Left forelimb (tissue), 1 donor: Measurements from ENCODE around the gene ZNF385B.

Experiments
- DNase-seq: peaks from one replicate; pipeline ENCODE4 v3.0.0-alpha.2; 2018; ENCODE audit warnings: low spot score

Gene ZNF385B

GRCh38 chr2:179550214-179550613 lies 311.2 kb downstream of the ZNF385B start:
- DNase-seq, result no peak

DNA sequence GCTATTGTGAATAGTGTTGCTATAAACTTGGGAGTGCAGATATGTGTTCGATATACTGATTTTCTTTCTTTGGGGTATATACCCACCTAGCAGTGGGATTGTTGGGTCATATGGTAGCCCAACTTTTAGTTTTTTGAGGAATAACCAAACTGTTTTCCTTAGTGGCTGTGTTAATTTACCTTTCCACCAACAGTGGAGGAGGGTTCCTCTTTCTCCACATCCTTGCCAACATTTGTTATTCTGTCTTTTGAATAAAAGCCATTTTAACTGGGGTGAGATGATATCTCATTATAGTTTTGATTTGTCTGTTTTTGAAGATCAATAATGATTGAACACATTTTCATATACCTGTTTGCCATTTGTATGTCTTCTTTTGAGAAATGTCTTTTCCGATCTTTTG lies 314.8 kb downstream of the ZNF385B start:
- DNase-seq, result no peak

DNA sequence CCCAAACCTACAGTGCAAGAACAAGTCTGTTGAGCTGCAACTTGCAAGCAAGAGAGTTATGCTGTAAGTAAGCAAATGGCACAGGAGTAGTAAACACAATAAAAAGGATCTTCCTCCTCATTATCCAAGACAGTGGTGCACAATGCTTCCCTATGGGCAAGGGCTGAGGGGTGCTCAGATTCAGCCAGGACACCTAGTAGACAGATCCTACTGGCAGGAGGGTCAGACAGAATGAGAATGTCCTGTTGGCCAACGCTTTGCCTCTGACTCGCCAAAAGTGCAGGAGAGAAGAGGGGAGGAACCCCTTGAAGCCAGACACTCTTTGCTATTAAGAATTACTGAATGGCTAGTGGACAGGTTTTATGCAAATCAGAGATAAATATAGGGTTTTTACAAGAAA lies 316.4 kb downstream of the ZNF385B start:
- no peak for DNase-seq

GRCh38 chr2:179543361-179543901 lies 318.0 kb downstream of the ZNF385B start:
- no peak for DNase-seq

GRCh38 chr2:179541586-179541985 lies 319.8 kb downstream of the ZNF385B start:
- no peak for DNase-seq

DNA sequence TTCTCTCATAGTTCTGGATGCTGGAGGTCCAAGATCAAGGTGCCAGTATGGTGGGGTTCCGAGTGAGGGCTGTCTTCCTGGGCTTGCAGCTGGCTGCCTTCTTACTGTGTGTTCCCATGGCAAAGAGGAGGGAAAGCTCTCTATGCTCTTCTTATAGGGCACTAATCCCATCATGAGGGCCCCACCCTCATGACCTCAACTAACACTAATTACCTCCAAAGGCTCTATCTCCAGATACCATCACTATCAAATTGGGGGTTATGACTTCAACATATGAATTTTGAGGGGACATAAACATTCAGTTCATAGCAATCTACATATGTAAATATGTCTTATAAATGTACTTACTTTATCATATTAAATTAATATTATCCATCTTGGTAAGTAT lies 322.3 kb downstream of the ZNF385B start:
- no peak for DNase-seq

DNA sequence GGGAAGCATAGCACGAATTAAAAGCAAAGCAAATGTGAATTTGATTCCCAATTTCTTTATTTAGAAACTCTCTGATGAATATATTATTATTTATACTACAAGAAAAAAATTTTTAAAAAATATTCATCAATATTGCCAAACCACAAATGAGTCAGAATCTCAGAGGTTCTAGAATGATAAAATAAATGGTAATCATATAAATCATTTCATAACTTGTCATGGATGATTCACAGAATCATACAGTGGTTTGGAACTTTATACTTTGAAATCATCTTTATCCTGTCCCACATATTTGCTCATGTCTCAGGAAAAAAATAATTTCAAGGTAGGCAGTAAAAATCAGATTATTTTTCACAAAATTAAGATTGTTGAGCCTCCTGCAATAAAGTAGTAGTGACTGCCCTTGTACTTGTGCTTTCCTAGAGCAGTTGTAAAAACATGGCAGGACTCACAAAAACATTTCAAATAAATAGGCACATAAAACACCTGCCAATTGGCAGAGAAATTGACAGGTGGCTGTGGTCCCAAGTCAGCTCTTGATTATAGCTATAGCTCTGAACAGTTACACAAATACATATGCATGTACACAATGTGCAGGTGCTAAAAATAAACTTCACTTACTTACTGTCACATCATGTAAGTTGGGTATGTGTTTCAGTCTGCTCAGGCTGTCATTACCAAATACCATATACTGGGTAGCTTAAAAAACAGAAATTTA lies 322.8 kb downstream of the ZNF385B start:
- no peak for DNase-seq

DNA sequence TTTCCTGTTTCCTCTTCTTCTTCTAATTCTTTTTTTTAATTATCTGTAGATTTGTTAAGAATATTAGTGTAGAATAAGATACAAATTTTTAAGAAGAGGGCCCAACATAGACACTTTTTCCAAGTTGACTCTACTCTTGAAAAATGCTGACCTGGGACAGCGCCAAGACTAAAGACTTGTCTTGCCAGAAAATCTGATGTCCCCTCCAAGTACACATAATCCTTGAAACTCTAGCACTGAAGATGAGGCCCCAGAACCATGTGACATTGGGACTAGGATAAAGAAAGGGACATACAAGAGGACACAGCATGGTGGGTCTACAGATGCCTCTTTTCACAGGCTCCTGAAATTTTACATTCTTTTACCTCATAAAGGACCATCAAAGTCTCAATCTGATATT lies 325.2 kb downstream of the ZNF385B start:
- DNase-seq, result no peak

DNA sequence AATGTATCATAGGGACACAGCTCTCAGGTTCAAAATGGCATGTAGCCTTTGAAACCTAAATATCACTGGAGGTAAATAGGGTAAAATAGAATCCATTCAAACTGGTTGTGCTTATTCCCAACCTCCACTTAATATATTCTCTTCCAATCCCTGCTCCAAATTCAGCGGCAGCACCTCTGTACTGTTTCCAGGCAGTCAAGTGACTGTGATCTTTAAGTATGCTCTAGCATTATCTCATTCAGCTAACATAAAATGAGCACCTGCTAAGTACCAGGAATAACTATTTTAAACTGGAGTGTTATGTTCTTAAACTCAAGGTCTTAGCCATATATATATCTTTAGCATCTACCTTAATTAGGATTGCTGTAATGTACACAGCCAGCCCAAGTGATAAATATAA lies 327.5 kb downstream of the ZNF385B start:
- DNase-seq, result no peak

- DNase-seq, result no peak
Measured at GRCh38 chr2:179532863-179533278, 328.5 kb downstream of the ZNF385B start.

- DNase-seq, result no peak
Measured at GRCh38 chr2:179528576-179529069, 332.8 kb downstream of the ZNF385B start.

GRCh38 chr2:179525340-179525739 lies 336.1 kb downstream of the ZNF385B start:
- no peak for DNase-seq

GRCh38 chr2:179524809-179525339 lies 336.5 kb downstream of the ZNF385B start:
- no peak for DNase-seq

DNA sequence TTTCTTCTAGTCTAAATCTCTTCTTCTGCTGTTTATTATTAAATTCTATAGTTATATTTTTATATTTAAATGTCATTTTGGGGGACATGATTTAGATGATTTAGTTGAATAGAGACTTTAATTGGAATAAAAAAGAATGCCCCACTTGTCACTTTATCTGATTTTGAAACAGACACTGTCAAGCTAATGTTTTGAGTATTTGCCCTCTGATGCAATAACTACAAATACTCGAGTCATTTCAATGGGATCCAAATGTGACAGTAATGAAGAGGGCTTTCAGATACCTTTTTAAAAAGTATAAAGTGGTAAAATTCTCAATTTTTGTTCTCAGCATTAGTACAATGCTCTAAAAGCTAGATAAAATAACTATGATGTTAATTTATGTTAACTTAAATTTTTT lies 339.5 kb downstream of the ZNF385B start:
- no peak for DNase-seq

DNA sequence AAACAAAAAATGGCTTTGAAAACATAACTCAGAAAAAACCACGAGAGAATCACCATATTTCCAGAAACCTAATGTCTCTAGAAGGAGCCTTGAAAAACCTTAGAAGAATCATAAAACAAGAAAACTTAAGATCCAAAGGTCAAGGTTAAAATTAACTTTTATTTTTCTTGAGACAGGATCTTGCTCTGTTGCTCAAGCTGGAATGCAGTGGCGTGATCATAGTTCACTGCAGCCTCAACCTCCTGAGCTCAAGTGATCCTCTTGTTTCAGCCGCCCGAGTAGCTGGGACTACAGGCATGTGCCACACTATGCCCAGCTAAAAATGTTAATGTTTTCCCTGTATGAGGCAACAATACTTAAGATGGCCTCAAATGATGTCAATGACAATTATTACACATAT lies 342.6 kb downstream of the ZNF385B start:
- no peak for DNase-seq

GRCh38 chr2:179513181-179513580 lies 348.2 kb downstream of the ZNF385B start:
- DNase-seq, result no peak

- DNase-seq, result no peak
Measured at GRCh38 chr2:179512281-179513035, 349.0 kb downstream of the ZNF385B start.

- no peak for DNase-seq
Measured at GRCh38 chr2:179511105-179511789, 350.2 kb downstream of the ZNF385B start.

- no peak for DNase-seq
Measured at GRCh38 chr2:179495315-179495714, 366.1 kb downstream of the ZNF385B start.

- DNase-seq, result no peak
Measured at GRCh38 chr2:179488563-179488962, 372.8 kb downstream of the ZNF385B start.

DNA sequence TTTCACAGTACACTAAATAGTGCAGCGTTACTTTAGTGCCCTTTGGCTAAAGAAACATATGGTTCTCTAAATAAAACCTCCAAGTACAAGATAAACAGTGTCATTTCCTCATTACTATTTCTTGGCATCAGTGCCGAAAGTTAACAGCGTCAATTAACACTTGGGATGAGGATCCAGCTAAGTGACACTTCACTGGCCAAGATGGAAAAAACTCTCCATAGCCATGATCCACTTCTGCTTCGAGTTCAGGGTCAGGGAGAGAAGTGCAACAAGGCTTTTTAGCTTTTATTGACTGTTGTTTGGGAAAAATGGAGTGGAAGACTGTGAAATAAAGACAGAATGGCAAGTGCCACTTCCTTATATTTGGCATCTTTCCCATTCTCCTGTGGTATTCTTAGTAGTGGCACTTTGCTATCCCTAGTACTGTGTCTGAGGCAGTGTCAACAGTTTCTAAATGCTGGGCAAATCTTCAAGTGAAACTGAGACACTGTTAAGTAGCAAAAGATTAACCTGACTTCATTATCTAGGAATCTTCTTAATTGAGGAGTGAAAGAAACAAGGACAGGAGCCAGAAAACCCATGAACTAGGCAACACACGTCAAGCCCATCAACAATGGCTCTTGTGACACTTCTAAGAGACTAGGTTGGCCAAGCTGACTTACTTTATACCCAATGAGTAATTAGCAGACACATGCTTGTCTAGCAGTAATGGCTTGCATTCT lies 374.2 kb downstream of the ZNF385B start:
- DNase-seq, result no peak

DNA sequence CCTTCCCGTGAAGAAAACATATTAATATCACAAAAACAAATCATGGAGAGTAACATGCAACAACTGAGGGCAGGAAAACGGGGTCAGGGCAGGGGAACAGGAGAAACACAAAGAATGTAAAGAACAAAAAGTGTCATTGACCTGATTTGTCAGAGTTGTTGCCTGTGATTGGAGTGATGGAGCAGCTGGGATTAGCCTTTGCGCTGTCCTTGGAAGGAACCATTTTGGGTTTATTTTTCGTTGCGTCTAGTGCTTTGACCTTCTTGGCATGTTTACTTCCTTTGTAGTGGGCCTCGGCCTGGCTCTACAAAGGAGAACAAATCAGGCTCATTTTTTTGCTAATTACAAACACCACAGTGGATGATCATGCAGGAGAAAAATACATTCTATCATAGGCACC lies 378.3 kb downstream of the ZNF385B start:
- DNase-seq, result no peak
